LNCAP (cell line): ENCODE data around the gene ARAP1.

Experiments used
- CTCF ChIP-seq: fragments of 450-650 bp; IDR thresholded peaks from 2 replicates; pipeline ENCODE4 v1.5.1; 2017; ENCODE audit warnings: mild to moderate bottlenecking

The ARAP1 gene

GRCh38 chr11:72646472-72646871 is 105.7 kb downstream of the ARAP1 start:
- no peak for TF ChIP-seq CTCF

- TF ChIP-seq CTCF = no peak
Measured at GRCh38 chr11:72646024-72646423, 106.2 kb downstream of the ARAP1 start.

GRCh38 chr11:72643547-72643946 is 108.7 kb downstream of the ARAP1 start:
- no peak for TF ChIP-seq CTCF

GRCh38 chr11:72642884-72643522 is 109.2 kb downstream of the ARAP1 start:
- peak; percentile 97 for TF ChIP-seq CTCF

- TF ChIP-seq CTCF = no peak
Measured at GRCh38 chr11:72642043-72642883, 109.9 kb downstream of the ARAP1 start.

GRCh38 chr11:72641522-72642042 is 110.6 kb downstream of the ARAP1 start:
- no peak for TF ChIP-seq CTCF

- TF ChIP-seq CTCF = no peak
Measured at GRCh38 chr11:72639502-72640375, 112.5 kb downstream of the ARAP1 start.
